GM12873 (cell line): ENCODE data around the gene OCA2.

Source experiments
- CTCF ChIP-seq: IDR thresholded peaks from 2 replicates; pipeline ENCODE4 v1.5.1; 2012; ENCODE audit warnings: low read depth, mild to moderate bottlenecking, moderate library complexity, low read length, control low read depth; ENCODE audit not compliant: insufficient read depth; ENCODE audit errors: missing control alignments

OCA2 gene

GRCh38 chr15:27744641-27745040, 354.5 kb downstream of the OCA2 start:
- no peak for TF ChIP-seq CTCF

DNA sequence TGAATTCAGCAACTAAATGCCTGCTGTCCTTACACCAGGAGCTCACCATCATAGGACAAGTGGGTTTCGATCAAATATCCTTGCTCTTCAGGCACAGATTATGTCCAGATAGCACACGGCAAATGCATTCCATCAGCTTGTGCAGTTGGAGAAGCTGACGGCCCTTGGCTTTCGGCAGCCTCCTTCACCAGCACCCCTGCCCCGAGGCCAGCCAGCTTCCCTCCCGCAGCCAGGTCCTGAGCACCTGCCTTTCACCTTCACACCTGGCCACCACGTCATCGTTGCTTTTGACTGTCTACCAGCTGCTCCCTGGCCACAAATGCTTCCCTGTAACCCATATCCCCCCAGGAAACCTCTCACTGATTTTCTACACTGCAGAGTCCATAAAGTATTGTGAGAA, 355.5 kb downstream of the OCA2 start:
- TF ChIP-seq CTCF, result no peak

DNA sequence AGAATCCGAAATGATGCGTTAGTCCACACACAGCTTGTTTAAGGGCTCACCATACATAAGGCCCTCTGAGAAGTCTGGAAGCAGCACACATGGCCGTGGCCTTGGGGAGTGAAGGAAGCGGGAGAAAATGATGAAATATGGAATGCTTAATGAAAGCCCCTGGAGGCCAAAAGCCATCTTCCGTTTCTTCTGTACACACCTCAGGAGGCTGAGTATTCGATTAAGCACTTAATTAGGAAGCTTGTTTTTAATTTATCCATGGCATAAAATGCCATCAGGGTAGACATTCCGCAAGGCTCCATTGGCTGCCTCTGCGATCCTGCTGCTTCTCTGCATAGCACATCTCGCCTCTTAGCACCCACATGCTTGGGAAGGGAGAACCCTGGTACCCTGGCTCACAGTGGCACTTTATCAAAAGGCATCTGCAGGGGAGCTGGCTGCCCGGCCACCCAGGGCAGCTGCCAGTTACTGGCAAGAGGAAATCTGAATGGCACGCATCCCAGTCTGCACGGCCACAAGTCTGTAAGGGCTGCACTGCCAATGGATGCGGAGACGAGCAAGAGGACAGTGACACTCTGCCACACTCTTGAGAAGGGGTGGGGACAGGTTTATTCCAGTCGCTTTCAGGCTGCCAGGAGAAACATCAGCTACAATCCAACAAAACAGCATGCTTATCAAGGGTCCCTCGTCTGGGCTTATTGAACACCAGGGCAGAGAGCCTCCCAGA, 356.2 kb downstream of the OCA2 start:
- TF ChIP-seq CTCF, result no peak

DNA sequence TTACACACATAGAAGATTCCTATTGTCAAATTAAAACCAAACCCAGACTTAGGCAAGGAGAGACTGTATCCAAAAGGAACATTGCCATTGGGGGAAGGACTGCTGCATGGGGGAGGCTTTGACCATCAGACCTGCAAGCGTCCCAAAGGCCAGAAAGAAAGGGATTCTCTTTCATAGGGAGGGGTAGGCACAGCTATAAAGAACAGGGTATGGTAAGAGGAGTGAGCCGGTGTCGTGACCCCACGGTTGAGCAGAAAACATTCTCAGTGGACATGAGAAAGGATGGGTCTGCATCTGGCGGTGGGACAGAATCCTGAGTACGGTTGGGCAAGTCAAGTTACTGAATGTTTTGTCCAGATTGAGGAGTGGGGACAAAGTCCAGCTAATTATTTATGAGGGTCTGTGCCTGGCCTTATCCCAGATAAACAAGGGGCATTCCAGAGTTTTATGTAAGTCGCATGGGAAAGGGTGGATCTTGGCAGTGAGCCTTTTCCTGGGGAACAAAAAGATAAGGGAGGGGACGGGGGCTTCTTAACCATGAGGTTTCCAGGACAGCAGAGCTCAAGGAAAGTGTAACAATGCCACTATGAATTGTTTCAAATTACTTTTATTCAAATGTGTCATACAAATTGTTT, 357.8 kb downstream of the OCA2 start:
- no peak for TF ChIP-seq CTCF

GRCh38 chr15:27734785-27735495, 364.2 kb downstream of the OCA2 start:
- no peak for TF ChIP-seq CTCF

- TF ChIP-seq CTCF, result no peak
Observed at GRCh38 chr15:27731776-27732175, 367.3 kb downstream of the OCA2 start.

GRCh38 chr15:27730868-27731267, 368.2 kb downstream of the OCA2 start:
- no peak for TF ChIP-seq CTCF
